Stimulated activated CD8-positive, alpha-beta memory T cell treated with anti-CD3 and anti-CD28 coated beads, Interleukin-4, amount 100 ng/mL, for 48 hours (primary cell): Measurements from ENCODE around the gene ZNF202.

ENCODE experiments used
- DNase-seq: peaks from one replicate; pipeline ENCODE4 v3.0.0-alpha.2; 2020

The ZNF202 gene

GRCh38 chr11:123678246-123678645 is 63.2 kb downstream of the ZNF202 start:
- no peak for DNase-seq

DNA sequence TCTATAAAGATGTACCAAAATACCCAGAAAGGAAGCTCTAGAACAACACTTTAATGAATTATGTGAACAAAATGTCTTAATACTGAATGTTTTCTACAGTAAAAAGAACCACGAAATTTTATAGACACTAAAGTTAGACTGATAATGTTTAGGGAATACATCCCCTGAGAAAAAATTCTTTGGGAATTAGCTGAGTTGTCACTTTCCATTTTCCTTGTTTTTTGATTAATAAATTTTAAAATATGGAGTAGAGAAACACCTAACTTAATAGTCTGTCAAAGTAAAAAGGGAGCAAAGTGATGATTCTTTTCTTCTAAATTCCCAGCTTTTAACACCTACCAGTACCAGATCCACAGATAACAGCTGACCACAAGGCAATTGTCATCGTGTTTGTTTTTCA is 64.0 kb downstream of the ZNF202 start:
- DNase-seq, result no peak

DNA sequence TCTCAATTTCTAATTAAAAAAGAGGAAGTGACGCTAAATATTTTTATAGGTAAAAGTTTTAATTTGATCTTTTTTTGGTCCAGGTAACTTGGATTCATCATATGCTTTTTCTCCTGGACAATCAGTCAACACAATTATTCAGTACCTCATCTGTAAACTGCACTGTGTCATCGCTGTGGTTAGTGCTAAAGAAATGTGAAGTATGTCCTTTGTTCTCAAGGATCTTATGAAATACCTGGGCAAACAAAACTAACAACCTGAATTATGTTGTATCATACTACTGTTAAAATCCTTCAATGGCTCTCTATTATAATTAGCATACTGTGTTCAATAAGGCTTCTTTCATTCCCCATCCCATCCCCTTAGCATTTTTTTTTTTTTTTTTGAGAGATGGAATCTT is 67.2 kb downstream of the ZNF202 start:
- no peak for DNase-seq
